Uterus (tissue), 2 donors: Measurements from ENCODE around the gene ALG12.

Experiments used
- POLR2A ChIP-seq, 2 donors: fragments of 450-650 bp; IDR thresholded peaks; one replicate each; pipeline ENCODE4 v1.6.1; 2016; ENCODE audit warnings: antibody characterized with exemption in 2 of 2, mild to moderate bottlenecking in 1 of 2, moderate library complexity in 1 of 2
- TF ChIP-seq, protein P1 (sequence below), 4 experiments: fragments of 200-600 bp in 2 of 4; fragments of 450-650 bp in 2 of 4; sonication (generic) in 2 of 4; IDR thresholded peaks; one replicate each; pipeline ENCODE4 v1.5.1; 2016 to 2019; ENCODE audit warnings: antibody characterized with exemption in 4 of 4, mild to moderate bottlenecking in 2 of 4, moderate library complexity in 1 of 4

DNA sequence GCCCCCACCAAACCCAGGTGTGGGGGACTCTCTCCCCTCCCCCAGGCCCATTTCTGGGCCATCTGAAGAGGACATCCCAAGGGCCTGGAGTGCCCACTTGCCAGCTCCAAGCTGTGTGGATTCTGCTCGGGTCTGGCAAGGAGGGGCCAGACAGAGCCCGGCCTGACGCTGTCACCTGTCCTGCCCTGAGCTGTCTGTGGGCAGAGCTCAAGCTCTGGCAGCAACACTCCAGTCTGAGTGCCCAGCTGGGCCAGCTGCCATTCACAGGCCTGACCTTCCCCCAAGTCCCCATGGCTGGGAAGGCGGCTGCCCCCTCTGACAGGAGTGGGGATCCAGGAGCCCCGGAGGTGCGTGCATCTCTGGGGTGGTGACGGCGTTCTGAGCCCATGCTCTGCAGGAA lies 36.1 kb upstream of the ALG12 start:
- TF ChIP-seq, protein P1, sequence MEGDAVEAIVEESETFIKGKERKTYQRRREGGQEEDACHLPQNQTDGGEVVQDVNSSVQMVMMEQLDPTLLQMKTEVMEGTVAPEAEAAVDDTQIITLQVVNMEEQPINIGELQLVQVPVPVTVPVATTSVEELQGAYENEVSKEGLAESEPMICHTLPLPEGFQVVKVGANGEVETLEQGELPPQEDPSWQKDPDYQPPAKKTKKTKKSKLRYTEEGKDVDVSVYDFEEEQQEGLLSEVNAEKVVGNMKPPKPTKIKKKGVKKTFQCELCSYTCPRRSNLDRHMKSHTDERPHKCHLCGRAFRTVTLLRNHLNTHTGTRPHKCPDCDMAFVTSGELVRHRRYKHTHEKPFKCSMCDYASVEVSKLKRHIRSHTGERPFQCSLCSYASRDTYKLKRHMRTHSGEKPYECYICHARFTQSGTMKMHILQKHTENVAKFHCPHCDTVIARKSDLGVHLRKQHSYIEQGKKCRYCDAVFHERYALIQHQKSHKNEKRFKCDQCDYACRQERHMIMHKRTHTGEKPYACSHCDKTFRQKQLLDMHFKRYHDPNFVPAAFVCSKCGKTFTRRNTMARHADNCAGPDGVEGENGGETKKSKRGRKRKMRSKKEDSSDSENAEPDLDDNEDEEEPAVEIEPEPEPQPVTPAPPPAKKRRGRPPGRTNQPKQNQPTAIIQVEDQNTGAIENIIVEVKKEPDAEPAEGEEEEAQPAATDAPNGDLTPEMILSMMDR (IDR thresholded peaks at IDR 0.05) = no peak
- TF ChIP-seq POLR2A (IDR thresholded peaks at IDR 0.05) = no peak
